ENCODE results near the gene SORL1-AS1.

- no peak for TF ChIP-seq EP300 (IDR thresholded peaks at IDR 0.05; ENCODE audit: borderline replicate concordance)
- TF ChIP-seq TCF12 (IDR thresholded peaks at IDR 0.05; ENCODE audit: low read depth) = no peak
- TF ChIP-seq USF1 (IDR thresholded peaks at IDR 0.05) = no peak
- no peak for TF ChIP-seq TEAD4 (IDR thresholded peaks at IDR 0.05)
- TF ChIP-seq TAF1 (IDR thresholded peaks at IDR 0.05; ENCODE audit: low read depth) = no peak
Measured at GRCh38 chr11:121444526-121444925, 8.2 kb downstream of the SORL1-AS1 start.
